Caki2 (cell line): Measurements from ENCODE around the gene ASCL4. TPM values are rescaled to one million over a fixed set of nuclear protein-coding genes. Genes with fewer than 3 reads are reported as not detected.
A peak's percentile ranks its signal among the peaks of the same experiment; 100 is the strongest.
"Not testable (repeated sequence)": the region's sequence is repeated elsewhere in the genome, so short reads cannot be mapped to it uniquely, and the experiment has no call there.

Experiments
- DNase-seq: peaks from one replicate; pipeline ENCODE4 v3.0.0-alpha.2; 2015; ENCODE audit warnings: low read depth
- in situ Hi-C: cut with HindIII; loops from 2 replicates; pipeline ENCODE4 v1.10.0; 2016; ENCODE audit warnings: low sequenced_read_pairs, low pct_unique_long_range_greater_than_20kb, mixed read lengths
- total RNA-seq: library from RNA; depleted of rRNA; stranded (reverse); fragments of >200 nt; shearing (Covaris generic); gene quantifications from 2 replicates; pipeline ENCODE4 v1.2.3, GENCODE V29; 2014; ENCODE audit warnings: low replicate concordance; rRNA removed

The ASCL4 gene, protein sequence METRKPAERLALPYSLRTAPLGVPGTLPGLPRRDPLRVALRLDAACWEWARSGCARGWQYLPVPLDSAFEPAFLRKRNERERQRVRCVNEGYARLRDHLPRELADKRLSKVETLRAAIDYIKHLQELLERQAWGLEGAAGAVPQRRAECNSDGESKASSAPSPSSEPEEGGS
- not detected in 2 replicates for total RNA-seq

DNA sequence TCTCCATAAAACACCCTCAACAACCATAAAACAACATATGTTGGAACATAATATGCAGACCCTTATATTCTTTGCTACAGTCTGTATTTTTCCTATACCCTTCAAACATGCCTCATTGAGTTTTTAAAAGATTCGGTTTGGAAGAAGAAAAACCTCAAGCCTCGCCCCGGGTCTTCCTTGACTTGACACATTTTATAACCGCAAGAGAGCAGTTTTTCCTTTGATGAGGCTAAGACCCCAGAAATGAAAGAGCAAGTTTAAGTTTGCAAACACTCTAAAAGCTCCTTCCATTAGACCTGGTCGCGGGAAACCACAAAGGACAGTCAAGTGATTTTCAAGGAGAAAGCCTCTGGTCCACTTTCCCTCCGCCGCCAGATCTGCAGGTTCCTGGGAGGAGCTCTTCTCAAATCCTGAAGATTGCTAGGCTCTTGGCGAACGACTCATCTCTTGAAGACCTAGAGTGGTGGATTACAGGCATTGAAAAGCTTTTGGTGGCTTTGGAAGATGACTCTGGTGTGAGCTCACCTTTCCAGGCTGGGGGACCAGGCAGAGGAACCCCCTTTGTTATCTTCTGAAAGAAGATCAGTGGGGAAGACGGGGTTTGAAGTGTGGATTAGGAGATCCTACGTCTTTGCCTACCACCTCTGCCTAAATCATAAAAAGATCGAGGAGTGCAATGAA, at the start of gene ASCL4:
TSS of gene ASCL4 (plus strand) at position 356 of the 681 bp plus-strand sequence. CDS start 515 bp downstream, outside the sequence.
- in situ Hi-C loops, result no loop called here
- DNase-seq, result no peak

DNA sequence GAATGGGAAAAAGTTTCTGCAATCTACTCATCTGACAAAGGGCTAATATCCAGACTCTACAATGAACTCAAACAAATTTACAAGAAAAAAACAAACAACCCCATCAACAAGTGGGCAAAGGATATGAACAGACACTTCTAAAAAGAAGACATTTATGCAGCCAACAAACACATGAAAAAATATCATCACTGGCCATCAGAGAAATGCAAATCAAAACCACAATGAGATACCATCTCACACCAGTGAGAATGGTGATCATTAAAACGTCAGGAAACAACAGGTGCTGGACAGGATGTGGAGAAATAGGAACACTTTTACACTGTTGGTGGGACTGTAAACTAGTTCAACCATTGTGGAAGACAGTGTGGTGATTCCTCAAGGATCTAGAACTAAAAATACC, 47.2 kb upstream of the ASCL4 start:
- DNase-seq, in situ Hi-C loops: not testable (repeated sequence)

DNA sequence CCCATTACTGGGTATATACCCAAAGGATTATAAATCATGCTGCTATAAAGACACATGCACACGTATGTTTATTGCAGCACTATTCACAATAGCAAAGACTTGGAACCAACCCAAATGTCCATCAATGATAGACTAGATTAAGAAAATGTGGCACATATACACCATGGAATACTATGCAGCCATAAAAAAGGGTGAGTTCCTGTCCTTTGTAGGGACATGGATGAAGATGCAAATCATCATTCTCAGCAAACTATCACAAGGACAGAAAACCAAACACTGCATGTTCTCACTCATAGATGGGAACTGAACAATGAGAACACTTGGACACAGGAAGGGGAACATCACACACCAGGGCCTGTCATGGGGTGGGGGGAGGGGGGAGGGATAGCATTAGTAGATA, 46.8 kb upstream of the ASCL4 start:
- DNase-seq, in situ Hi-C loops: not testable (repeated sequence)

DNA sequence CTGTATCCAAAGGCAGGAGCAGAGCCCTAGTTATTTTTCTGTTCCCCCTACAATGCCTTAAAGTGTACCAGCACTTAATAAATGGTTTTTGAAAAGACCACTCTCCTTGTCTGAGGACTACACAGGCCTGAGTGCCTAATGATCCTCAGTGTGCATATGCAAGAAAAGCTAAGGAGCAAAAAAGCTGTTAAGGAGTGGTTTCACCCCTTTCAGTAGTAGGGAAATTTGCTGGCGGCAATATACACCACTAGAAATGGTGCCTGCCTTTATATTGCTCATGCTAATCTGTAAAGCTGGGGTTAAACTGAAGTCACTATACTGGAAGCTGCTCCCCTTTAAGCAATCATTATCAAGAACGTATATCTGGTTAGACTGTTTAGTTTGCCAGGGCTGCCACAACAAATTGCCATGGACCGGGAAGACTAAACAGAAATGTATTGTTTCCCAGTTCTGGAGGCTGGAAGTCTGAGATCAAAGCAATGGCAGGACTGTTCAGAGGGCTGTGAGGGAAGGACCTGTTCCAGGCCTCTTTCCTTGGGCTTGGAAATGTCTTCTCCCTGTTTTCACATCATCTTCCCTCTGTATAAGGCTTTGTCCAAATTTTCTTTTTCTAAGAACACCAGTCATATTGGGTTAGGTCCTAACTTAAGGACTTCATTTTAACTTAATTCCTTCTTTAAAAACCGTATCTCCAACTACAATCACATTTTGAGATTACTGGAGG, 43.7 kb upstream of the ASCL4 start:
- in situ Hi-C loops, result no loop called here
- no peak for DNase-seq

DNA sequence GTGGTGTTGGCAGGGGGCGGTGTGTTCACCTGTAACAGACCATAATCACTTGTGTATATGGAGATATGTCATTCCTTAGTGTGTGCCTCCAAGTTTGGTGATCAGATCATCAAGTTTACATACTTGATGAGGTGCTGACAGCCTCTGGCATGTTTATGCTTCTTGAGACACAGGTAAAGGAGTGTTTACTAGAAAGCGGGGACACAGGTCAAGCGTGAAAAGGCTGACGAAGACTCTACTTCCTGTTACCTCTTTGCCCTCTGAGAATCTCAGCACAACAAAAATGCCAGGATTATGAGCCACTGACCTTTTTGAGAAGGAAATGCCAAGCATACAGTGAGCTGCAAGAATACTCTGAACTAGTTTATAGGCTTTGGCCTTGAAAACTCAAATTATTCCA, 43.1 kb upstream of the ASCL4 start:
- in situ Hi-C loops, result no loop called here
- no peak for DNase-seq

DNA sequence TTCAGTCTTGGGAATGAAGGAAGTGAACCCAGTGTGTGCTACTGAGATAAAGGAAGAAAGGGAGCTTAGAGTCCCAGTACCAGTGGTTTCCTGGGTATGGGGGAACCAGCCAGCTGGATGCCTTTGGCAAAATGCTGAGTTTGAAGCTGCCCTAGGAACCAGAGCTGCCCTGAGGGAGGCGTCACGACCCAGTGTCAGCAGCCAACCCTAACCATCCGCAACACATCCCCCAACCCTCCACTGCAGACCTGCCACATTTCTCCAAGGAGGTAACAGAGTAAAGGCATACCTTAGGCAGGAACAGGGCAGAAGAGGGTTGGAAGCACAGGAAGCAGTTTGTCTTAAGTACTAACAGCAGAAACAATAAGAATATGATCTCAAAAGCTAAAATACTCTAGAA, 42.1 kb upstream of the ASCL4 start:
- no peak for DNase-seq
- in situ Hi-C loops, result no loop called here

DNA sequence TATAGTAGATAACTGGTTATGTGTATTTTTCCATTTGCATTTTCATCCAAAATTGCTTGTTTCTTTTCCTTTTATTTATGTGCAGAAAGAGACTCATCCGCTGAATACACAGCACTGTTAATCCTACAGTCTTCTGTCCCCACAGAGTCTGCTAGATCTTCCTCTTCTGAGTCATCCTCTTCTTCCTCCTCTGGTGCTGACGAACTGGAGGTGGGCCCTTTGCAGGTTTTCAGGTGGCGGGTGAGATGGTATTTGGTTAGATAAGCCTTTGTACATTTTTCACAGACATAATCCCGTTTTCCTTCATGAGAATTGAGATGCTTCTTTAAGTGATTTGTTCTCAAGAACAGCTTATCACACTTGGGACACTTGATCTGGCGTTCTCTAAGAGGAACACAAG, 40.4 kb upstream of the ASCL4 start:
- no peak for DNase-seq
- in situ Hi-C loops, result no loop called here

DNA sequence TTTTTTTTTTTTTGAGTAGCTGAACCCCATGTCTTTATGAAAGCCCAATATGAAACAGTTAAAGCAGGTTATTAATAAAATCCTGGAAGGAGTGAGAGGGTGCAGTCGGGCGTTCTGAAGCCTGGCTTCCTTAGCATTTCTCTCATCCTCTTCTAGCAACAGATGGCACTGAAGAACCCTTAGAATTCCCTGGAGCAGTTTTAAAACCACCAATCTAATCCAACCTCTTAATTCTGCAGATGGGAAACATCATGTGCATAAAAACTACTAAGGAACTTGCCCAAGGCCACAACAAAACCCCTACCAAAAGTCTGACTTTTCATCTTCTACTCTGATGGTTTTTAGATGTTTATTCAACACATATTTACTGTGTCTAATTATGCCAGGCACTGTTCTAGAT, 38.7 kb upstream of the ASCL4 start:
- in situ Hi-C loops, result no loop called here
- DNase-seq, result no peak

DNA sequence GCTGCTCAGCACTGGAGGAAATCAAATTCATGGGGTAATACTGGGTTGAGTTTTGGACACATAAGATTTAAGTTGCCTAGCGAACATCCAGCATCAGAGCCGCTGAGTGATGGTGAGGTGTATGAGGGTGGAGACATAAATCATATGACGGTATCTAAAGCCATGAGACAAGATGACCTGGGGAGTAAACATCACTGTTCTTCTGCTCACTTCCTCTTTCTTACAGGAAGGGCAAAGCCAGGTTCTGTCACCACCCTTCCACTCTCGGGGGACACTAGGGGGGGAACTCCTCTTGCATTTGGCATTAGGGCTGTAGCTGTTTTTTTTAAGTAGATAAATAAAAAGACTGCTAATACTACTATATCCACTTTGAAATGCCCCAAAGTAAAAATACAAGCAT, 37.6 kb upstream of the ASCL4 start:
- in situ Hi-C loops, result no loop called here
- DNase-seq, result no peak

DNA sequence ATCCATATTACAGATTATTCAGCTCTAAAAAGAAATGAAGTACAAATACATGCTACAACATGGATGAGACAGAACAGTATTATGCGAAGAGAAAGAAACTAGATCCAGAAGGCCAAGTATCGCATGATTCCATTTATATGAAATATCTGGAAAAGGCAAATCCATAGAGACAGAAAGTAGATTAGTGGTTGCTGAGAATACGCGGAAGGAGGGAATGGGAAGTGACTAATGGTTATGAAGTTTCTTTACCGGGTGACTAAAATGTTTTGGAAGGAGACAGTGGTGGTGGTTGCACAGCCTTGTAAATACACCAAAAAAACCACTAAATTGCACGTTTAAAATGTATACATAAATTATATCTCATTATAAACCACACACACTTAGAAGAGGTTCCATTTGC, 26.0 kb upstream of the ASCL4 start:
- DNase-seq, result no peak
- in situ Hi-C loops, result no loop called here

DNA sequence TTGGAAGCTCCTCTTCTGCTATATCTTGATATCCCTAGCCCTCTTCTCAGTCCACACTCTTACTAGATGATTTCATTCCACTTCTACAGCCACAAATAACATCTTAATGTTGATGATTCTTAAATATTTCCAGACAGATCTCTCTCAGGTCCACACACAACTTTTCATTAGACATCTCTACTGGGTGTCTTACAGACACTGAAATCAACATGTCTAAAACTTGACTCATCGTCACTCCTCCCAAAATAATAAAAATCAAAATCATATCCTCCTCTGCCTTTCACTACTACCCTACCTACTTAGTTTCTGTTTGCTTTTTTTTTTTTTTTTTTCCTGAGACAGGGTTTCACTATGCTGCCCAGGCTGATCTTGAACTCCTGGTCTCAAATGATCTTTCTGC, 25.4 kb upstream of the ASCL4 start:
- in situ Hi-C loops, result no loop called here

DNA sequence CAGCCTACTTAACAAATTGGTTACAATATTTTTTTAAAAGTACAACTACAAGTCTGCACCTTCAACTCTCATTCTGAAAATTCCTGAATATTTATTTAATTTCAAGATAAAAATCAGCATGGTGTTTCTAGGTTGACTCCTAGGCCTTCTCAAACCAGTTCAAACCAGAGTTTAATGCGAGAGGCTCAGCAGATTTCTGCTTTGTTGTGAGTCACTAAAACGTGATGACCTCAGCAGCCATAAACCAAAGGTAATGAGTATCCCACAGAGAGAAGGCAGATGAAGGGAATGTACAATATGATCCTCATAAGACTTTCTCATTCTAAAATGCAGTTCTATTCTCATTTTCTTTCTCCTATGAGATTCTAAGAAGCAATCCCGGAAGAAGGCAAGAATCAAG, 15.1 kb upstream of the ASCL4 start:
- in situ Hi-C loops, result no loop called here
- DNase-seq, result peak; percentile 62

More for the DNA sequence above, 25.4 kb upstream of the ASCL4 start:
- no peak for DNase-seq

DNA sequence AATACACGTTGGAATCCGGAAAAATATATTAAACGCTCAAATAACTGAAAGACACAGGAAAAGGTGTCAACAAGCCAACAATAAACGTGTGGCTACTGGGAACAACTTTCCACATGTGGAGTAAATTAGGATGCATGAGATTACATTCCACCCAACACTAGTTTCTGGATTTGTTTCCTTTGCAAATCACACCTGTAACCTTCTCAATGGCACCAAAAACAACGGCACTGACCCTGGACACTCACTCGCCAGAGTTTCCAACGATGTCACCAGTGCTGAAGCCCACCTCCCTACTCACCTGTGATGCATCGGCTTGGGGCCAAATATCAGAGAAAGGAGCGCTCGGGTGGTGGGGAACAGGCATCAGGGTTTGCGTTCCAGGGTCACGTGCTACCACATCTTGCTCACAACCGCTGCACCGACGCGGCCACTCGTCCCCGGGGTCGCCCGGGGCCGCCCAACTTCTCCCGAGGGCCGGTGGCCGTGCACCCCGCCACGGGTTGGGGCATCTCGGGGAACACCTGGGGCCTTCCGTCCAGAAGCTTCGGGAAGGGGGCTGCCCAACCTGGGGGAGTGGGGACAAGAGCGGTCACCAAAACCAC, 14.2 kb upstream of the ASCL4 start:
- DNase-seq, result peak; percentile 18
- in situ Hi-C loops, result no loop called here

DNA sequence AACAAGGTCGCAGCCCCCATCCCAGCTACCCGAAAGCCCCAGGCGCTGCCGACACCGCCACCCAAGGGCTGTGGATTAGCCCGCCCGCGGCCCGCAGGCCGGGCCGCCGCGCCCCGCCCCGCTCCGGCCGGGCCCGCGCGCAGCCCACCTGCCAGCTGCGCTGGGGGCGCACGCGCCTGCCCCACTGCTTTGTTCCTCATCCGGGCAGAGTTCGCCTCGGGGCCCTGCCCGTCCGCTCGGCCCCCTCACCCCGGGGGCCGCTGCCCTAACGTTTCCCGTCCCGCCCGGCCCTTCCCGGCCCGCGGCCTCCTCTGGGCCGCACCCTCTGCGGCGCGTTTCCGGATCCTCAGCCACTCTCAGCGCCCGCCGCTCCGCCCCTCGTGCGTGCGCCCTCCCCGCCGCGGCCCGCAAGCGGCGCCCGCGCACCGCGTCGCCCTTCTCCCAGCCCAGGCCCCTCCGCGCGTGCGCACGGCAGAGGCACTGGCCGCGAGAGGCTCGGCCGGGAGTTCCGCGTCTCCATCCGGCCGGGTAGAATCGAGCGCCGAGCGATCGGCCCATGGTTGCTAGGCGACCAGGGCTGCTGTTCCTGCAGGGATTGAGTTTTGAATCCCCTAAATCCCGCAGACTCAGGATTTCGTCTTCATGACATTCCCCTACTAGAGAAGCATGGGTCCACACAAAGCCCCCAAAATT, 13.5 kb upstream of the ASCL4 start, which contains the start of gene PRDM4:
TSS of gene PRDM4 (minus strand) at position 329 of the 693 bp plus-strand sequence. CDS start 622 bp downstream, outside the sequence.
- in situ Hi-C loops, result no loop called here

DNA sequence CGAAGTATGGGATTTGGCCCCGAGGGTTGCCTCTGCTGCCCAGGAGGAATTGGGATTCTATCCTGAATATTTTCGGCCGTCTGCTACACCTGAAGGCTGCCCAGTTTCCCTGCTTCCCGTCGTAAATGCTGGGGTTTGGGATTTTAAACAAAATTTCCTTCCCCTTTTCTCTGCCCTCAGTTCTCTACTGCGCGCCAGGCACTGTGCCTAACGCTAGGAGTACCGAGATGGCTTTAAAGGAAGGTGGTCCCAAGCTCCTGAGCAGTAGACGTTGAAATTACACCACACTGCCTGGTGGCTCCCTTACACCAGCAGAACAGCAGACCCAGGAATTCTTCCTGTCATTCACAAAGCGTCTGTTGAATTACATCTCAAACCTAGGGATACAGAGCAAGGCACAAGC, 13.0 kb upstream of the ASCL4 start:
- in situ Hi-C loops, result no loop called here
- DNase-seq, result no peak

More for the DNA sequence above, 13.5 kb upstream of the ASCL4 start, which contains the start of gene PRDM4:
- DNase-seq, result peak; percentile 91

DNA sequence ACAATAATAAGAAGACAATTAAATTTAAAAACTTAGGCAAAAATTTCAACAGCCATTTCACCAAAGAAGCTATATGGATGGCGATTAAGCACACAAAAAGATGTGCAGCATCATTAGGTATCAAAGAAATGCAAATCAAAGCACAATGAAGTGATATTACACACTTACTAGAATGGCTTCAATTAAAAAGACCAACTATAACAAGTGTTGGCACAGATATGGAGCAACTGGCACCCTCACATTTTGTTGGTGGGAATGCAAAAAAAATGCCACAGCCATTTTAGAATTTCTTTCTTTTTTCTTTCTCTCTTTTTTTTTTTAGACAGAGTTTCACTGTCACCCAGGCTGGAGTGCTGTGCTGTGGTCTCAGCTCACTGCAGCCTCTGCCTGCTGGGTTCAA, 11.6 kb upstream of the ASCL4 start:
- in situ Hi-C loops, result no loop called here
- DNase-seq, result no peak

DNA sequence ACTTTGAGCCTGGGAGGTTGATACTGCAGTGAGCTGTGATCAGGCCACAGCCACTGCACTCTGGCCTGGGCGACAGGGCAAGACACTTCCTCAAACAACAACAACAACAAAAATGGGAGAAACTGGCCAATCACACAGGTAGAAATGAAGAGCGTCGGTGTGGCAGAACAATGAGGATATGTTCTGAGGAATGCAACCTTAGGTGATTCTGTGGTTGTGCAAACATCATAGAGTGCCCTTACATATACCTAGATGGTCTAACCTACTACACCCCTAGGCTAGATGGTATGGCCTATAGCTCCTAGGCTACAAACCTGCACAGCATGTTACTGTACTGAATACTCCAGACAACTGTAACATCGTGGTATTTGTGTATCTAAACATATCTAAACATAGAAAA, 9.9 kb upstream of the ASCL4 start:
- DNase-seq, result no peak
- in situ Hi-C loops, result no loop called here

DNA sequence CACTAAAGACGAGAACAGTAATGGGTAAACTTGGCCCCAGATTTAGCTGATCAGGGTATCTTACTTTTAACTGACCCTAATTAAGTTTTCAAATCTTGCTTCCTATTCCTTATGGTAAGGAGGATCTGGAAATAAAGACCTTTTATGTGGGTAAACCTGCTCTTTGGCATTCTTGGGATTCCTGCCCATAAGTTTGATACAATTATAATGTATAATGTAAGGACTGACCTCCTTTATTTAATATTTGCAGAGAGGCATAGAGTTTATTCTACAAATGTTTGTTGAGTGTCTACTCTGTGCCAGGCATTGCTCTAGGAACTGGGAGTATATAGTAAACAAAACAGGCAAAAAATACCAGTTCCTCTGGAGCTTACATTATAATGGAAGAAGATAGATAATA, 9.2 kb upstream of the ASCL4 start:
- in situ Hi-C loops, result no loop called here

More for the DNA sequence above, 9.2 kb upstream of the ASCL4 start:
- DNase-seq, result no peak
